Measurements from ENCODE around the gene NECTIN1. TPM values are rescaled to one million over a fixed set of nuclear protein-coding genes. Genes with fewer than 3 reads are reported as not detected.

NECTIN1 gene
- total and polyA plus RNA-seq, 2 of the 13 experiments (the other 11 are each of a cell fraction or from before 2014, with no cell fraction given), result 3.9 to 7.3 TPM

GRCh38 chr11:119727523-119728151, 1.4 kb downstream of the NECTIN1 start (continued):
- TF ChIP-seq ZFAT (CRISPR knock-in tag; conservative IDR thresholded peaks at IDR 0.05) (no peak), ZNF770 (CRISPR knock-in tag; IDR thresholded peaks at IDR 0.05) (peak; percentile 72), XRCC5 (optimal IDR thresholded peaks at IDR 0.05; ENCODE audit: low read length) (peak; percentile 28), RXRA (CRISPR knock-in tag; IDR thresholded peaks at IDR 0.05) (peak; percentile 25; the same call in 1 of the 2 replicates), BRF2 (CRISPR knock-in tag; IDR thresholded peaks at IDR 0.05) (no peak), PHF20 (CRISPR knock-in tag; IDR thresholded peaks at IDR 0.05) (no peak), THAP7 (CRISPR knock-in tag; IDR thresholded peaks at IDR 0.05) (0 out of 2 replicates have a peak, but pooled peaks have one; percentile 16), ZNF670 (CRISPR knock-in tag; IDR thresholded peaks at IDR 0.05; ENCODE audit: borderline replicate concordance) (no peak), ZEB1 (IDR thresholded peaks at IDR 0.05; ENCODE audit: insufficient replicate concordance, low read depth) (no peak), ZNF383 (CRISPR knock-in tag; IDR thresholded peaks at IDR 0.05; ENCODE audit: borderline replicate concordance) (no peak), ZNF773 (CRISPR knock-in tag; IDR thresholded peaks at IDR 0.05; ENCODE audit: borderline replicate concordance) (no peak), UBTF (CRISPR knock-in tag; IDR thresholded peaks at IDR 0.05) (peak; percentile 49; the same call in 1 of the 2 replicates), ZNF24 (IDR thresholded peaks at IDR 0.05) (no peak), SMC3 (IDR thresholded peaks at IDR 0.05; ENCODE audit: low read length) (no peak), ZNF687 (CRISPR knock-in tag; IDR thresholded peaks at IDR 0.05) (peak; percentile 56), HIVEP1 (CRISPR knock-in tag; IDR thresholded peaks at IDR 0.05) (0 out of 2 replicates have a peak, but pooled peaks have one; percentile 24), MTA1 (CRISPR knock-in tag; IDR thresholded peaks at IDR 0.05; ENCODE audit: borderline replicate concordance) (0 out of 2 replicates have a peak, but pooled peaks have one; percentile 41)

All from HepG2 (cell line).